Measurements from ENCODE around the gene TUBAL3.
"Not testable (repeated sequence)": the region's sequence is repeated elsewhere in the genome, so short reads cannot be mapped to it uniquely, and the experiment has no call there.

The TUBAL3 gene

GRCh38 chr10:5419466-5420094 lies 15.0 kb upstream of the TUBAL3 start:
- DNase-seq = no peak

- DNase-seq = no peak
These were observed 14.0 kb upstream of the TUBAL3 start for GRCh38 chr10:5418584-5418983.

- DNase-seq = no peak
These were observed 12.4 kb upstream of the TUBAL3 start for GRCh38 chr10:5416981-5417380.

- DNase-seq = peak; percentile 19
These were observed 8.6 kb upstream of the TUBAL3 start for GRCh38 chr10:5413012-5413938.

GRCh38 chr10:5412277-5412941 lies 7.8 kb upstream of the TUBAL3 start, which contains the start of gene NET1:
Gene NET1 (plus strand): TSS chr10:5412557. CDS start chr10:5412693, 136 bp downstream.
- DNase-seq = peak; percentile 88

GRCh38 chr10:5411941-5412276 lies 7.3 kb upstream of the TUBAL3 start:
- no peak for DNase-seq

- not testable (repeated sequence) for DNase-seq
These were observed 6.2 kb upstream of the TUBAL3 start for GRCh38 chr10:5410787-5411186.

GRCh38 chr10:5406918-5407317 lies 2.3 kb upstream of the TUBAL3 start:
- no peak for DNase-seq

GRCh38 chr10:5402798-5403197 lies 1.8 kb downstream of the TUBAL3 start:
- DNase-seq = no peak

GRCh38 chr10:5400468-5401240 lies 4.0 kb downstream of the TUBAL3 start:
- no peak for DNase-seq

- DNase-seq = no peak
These were observed 5.3 kb downstream of the TUBAL3 start for GRCh38 chr10:5399332-5399731.

- no peak for DNase-seq
These were observed 7.9 kb downstream of the TUBAL3 start for GRCh38 chr10:5396556-5397300.

GRCh38 chr10:5395168-5395567 lies 9.5 kb downstream of the TUBAL3 start:
- DNase-seq = no peak

- DNase-seq = no peak
These were observed 11.1 kb downstream of the TUBAL3 start for GRCh38 chr10:5393529-5393928.

- DNase-seq = no peak
These were observed 12.8 kb downstream of the TUBAL3 start for GRCh38 chr10:5391790-5392189.

- no peak for DNase-seq
These were observed 13.9 kb downstream of the TUBAL3 start for GRCh38 chr10:5390607-5391205.

- peak; percentile 50 for DNase-seq
These were observed 17.5 kb downstream of the TUBAL3 start for GRCh38 chr10:5387169-5387568.

GRCh38 chr10:5385224-5385623 lies 19.4 kb downstream of the TUBAL3 start:
- no peak for DNase-seq

GRCh38 chr10:5381187-5381586 lies 23.4 kb downstream of the TUBAL3 start:
- DNase-seq = no peak

GRCh38 chr10:5380395-5380794 lies 24.2 kb downstream of the TUBAL3 start:
- not testable (repeated sequence) for DNase-seq

- not testable (repeated sequence) for DNase-seq
These were observed 25.4 kb downstream of the TUBAL3 start for GRCh38 chr10:5379202-5379601.

- DNase-seq = no peak
These were observed 28.2 kb downstream of the TUBAL3 start for GRCh38 chr10:5376450-5376849.

Data from activated CD4-positive, alpha-beta T cell treated with anti-CD3 and anti-CD28 coated beads, Interleukin-10, Interleukin-2, amounts not matched to agents 100 ng/mL and 50 ng/mL, durations not matched to agents 16 hours and 8 hours (primary cell).